ENCODE results near the gene BLOC1S2.
A peak's percentile ranks its signal among the peaks of the same experiment; 100 is the strongest.
"Not testable (repeated sequence)": the region's sequence is repeated elsewhere in the genome, so short reads cannot be mapped to it uniquely, and the experiment has no call there.

The BLOC1S2 gene

DNA sequence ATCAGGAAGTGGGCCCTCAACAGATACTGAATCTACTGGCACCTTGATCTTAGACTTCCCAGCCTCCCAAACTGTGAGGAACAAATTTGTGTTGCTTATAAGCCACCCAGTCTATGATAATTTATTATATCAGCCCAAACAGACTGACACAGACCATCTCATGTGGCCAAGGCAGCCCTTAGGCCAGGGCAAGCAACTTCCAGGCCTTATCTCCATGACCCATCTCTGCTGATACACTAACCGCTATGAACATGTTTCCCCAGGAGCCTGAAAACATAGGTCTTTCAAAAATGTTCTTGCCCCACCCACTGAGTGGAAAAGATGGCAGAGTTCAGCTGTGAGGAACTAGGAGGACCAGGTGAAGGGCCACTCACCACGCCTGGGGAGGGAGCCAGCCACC is 3.2 kb upstream of the BLOC1S2 start:
- peak; percentile 74 for DNase-seq

DNA sequence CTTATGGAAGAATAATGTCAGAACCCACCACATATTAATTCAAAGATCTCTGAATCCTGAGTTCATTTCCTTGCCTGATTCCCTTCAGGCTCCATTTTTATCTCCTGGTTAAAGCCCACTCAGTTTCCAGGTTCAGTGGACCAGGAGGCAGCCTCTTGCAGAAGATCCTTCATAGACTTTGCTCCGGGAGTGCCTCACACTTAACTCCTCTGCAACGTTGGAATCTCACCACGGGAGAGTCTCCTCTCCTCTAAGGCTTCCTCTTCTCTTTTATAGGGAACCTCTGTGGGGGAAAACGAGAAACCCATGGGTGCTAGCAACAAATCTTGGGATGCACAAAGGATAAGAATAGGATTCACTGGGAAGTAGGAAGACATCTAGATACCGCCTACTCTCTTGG is 1.7 kb upstream of the BLOC1S2 start:
- no peak for DNase-seq

DNA sequence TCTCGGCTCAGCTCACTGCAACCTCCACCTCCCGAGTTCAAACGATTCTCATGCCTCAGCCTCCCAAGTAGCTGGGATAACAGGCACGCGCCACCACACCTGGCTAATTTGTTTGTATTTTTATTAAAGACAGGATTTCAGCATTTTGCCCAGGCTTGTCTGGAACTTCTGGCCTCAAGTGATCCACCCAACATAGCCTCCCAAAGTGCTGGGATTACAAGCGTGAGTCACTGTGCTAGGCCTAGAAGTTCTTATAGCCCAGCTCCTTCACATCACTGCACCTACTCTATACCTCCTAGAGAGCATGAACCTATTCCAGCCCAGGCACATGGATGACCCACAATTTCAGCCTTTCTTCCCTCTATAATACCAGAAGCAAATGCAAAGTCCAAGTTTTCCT is 1.3 kb upstream of the BLOC1S2 start:
- DNase-seq: no peak

DNA sequence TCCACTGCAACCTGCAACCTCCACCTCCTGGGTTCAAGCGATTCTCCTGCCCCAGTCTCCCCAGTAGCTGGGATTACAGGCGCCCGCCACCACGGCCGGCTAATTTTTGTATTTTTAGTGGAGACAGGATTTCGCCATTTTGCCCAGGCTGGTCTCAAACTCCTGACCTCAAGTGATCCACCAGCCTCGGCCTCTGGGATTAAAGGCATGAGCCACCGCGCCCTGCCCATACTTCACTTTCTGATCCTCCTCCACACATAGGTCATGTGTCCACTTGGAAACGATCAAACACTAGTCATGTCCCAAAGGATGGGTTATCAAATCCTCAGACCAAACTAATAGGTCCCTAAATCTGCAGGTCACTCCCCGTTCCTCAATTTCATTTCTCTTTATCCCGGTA is 1.2 kb downstream of the BLOC1S2 start:
- DNase-seq: not testable (repeated sequence)

DNA sequence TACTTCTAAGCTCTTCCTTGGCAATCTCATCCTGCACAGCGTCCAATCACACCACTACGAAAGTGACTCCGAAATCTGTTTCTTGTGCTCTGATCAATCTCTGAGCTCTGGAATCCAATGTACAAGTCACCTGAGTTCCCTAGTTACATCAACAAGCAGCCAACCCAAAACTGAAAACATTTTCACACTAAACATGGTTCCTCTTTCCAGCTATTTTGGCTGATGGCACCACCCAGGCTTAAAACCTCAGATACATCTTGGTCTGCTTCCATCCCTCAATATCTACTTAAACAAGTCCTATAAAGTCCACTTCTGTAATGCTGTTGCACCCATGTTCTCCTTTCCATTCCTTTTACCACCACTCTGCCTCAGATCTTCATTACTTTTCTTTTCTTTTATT is 3.6 kb downstream of the BLOC1S2 start:
- no peak for DNase-seq

DNA sequence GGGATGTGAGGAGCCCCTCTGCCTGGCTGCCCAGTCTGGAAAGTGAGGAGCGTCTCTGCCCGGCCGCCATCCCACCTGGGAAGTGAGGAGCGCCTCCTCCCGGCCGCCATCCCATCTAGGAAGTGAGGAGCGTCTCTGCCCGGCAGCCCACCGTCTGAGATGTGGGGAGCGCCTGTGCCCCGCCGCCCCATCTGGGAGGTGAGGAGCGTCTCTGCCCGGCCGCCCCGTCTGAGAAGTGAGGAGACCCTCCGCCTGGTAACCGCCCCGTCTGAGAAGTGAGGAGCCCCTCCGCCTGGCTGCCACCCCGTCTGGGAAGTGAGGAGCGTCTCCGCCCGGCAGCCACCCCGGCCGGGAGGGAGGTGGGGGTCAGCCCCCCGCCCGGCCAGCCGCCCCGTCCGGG is 9.5 kb downstream of the BLOC1S2 start:
- DNase-seq: not testable (repeated sequence)

DNA sequence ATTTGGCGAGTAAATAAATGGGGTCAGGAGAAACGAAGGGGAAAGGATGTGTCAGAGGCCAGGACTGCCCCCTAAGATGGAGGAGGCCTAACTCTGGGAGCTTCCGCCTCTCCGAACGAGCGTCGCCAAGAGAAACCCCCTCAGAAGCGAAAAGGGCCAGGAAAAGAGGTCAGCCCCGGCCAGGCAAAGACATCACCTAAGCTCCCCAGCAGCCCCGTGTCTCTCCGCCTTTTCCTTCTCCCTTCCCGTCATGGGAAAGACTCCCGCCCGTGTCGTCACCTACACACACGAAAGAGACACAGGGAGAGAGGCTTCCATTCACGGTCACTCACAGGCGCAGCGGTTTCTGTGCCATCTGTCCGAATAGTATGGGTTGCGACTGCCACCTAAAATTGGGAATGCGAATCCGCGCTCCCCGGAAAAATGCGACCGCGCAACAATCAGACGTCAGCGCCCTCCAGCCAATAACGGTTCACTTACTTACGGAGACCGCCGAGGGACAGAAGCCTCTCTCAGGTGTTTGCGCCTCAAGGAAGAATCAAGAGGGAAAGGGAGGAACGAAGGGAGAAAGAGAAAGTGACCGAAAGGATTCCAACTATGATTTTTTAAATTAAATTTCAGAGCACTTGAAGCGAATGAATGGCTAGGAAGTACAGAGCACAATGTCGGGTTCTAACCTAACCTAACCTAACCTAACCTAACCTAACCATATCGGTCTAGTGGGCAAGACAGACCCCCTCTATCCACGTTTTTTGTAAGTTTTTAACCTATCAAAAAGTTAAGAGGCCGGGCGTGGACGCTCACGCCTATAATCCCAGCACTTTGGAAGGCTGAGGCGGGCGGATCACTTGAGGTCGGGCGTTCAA is 19.0 kb downstream of the BLOC1S2 start, which contains the start of gene CWF19L1:
Gene CWF19L1 (minus strand): TSS at position 400 of the 866 bp plus-strand sequence. CDS start 45 bp downstream, at position 355.
- peak; percentile 92 for DNase-seq

DNA sequence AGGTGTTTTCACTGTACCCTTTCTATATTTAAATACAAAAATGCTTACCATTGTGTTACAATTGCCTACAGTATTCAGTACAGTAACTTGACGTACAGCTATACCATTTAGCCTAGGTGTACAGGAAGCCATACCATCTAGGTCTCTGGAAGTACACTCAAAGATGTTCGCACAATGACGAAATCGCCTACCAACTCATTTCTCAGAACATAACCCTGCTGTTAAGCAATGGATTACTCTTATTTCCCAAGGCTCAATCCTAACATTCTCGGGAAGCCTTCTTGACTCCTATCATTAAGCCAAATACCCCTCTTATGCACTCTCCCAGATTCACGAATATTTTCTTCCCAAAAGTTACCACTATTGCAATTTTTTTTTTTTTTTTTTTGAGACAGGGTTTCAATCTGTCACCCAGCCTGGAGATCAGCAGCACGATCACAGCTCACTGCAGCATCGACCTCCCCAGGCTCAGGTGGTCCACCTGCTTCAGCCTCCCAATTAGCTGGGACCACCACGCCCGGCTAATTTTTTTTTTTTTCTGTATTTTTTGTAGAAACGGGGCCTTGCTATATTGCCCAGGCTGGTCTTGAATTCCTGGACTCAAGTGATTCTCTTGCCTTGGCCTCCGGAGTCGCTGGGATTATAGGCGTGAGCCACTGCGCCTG is 20.5 kb downstream of the BLOC1S2 start:
- no peak for DNase-seq

DNA sequence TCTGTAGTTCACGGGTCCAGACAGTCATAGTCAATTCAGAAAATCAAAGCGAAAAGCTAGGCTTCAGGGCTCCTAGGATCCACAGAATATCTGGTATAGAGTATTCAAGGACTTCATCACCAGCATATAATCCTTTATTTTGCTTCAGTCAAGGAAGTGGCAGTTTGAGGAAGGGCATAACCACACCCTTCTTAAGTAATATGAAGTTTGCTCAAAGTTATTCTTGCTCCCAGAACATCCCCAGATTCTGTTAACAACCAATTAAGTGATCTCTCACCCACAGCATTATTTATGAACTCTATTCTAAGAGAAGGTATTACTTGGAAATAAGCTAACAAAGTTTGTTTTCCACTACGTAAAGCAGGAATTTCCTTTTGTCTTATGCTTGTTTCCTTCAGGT is 32.3 kb downstream of the BLOC1S2 start:
- no peak for DNase-seq

DNA sequence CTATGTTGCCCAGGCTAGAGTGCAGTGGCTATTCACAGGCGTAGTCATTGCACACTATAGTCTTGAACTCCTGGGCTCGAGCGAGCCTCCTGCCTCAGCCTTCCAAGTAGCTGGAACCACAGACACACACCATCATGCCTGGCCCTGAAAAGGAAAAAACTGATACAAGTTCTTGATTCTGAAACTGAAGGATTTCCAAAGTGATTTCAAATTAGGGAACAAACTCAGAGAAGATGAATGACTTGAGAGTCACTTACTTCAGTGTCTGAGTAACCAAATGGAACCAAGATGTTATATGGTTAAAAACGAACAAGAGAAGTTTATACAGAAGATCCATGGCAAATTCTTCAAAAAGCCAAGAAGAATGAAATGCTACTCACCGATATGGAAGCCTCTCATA is 33.4 kb downstream of the BLOC1S2 start:
- no peak for DNase-seq

DNA sequence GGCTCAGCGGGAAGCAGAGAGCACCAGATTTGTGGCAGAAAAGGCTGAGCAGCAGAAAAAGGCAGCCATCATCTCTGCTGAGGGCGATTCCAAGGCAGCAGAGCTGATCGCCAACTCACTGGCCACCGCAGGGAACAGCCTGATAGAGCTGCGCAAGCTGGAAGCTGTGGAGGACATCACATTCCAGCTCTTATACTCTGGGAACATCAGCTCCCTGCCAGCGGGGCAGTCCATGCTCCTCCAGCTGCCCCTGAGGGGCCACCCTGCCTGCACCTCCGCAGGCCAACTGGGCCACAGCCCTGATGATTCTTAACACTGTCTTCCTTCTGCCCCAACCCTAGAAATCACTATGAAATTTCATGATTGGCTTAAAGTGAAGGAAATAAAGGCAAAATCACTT is 37.7 kb downstream of the BLOC1S2 start:
- no peak for DNase-seq

DNA sequence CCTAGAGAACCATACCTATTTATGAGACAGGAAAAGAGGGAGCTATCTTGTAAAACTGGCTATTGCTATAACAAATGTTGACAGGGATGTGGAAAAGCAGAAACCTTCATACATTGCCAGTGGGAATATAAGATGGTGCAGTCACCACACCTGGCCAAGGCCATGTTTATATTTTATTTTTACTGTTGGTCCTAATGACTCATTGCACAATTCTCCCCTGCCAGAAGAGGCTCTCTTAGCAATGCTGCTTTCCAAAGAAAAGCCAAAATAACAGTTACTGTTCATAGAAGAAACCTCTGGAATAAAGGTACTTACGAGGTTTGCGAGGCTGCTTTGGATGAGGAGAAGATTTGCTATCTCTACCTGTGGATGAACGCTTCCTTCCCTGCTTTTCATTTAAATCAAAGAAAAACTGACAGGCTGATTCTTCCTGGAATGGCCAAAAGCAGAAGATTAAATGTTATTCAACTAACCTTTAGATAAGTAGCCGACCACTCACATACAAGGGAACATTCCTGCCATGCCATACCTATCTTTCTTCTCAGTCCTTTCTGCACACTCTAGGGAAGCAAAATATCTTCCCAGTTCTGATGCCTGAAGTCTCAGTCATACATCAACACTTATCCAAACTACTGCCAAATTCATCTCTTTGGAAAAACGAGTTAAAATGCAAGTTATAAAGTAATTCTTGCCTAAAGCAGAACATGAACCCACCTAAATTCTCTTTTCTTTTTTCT is 40.8 kb downstream of the BLOC1S2 start:
- DNase-seq: no peak

DNA sequence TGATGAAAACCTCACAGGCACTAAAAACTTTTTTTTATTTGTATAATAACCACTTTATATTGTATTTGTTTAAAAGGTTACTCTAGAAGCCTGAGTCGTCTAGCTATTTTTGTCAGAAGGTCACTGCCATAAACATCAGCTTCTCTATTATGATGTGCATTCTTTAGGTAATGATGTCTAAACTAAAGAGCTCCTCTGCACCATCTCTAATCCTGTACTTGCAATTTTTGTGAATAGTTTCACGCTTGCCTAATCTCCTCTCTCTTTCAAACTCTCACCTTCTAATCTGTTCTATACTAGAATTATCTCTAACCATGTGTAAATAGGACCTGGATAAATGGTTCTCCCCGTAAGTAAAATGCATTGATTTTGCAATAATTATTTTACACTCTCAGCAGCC is 46.6 kb downstream of the BLOC1S2 start:
- no peak for DNase-seq

DNA sequence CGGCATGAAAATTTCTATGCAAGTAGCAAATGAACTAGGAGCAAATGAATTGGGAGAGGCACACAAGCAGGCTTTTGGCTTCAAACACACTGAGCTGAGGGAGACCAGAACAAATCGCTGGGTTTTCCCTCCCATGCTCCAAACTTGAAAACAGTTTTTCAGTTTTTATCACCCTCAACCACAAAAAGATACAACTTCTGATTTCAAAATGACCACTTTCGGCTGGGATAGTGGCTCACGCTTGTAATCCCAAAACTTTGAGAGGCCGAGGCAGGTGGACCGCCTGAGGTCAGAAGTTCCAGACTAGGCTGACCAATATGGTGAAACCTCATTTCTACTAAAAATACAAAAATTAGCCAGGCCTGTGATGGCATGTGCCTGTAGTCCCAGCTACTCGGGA is 48.1 kb downstream of the BLOC1S2 start:
- DNase-seq: no peak

DNA sequence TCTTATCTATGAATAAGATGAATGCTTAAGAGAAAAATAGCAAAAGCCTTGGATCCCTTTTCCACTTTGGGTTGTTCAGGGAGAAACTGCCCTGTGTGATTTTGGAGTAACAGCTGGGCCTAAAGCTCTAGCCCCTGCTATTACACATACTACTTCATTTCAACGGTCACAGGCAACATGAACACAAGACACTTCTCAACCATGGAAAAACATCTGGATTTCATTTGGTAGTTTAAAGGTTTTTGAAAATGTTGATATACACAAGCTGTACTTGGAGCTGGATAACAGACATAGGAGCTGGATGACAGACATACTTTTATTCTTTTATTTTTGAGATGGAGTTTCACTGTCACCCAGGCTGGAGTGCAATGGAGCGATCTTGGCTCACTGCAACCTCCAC is 54.4 kb downstream of the BLOC1S2 start:
- no peak for DNase-seq

DNA sequence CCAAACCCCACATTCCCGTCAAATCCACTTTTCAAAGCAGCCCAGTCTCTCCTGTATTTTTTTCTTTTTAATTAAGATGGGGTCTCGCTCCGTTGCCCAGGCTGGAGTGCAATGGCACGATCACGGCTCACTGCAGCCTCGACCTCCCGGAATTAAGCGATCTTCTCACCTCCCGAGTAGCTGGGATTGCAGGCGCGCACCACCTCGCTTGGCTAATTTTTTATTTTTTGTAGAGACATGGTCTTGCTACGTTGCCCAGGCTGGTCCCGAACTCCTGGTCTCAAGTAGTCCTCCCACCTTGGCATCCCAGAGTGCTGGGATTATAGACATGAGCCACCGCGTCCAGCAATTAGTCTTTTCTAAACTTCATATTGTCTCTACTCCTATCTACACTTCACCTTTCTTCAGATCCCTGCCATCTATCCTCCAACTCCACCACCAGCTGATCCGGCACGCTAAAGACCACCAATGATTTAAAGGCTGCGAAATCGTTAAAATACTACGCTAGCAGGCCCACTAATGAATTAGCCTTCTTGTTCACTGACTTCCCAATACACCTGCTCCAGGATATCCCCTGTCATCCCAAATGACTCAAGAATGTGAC is 56.6 kb downstream of the BLOC1S2 start:
- DNase-seq: no peak

DNA sequence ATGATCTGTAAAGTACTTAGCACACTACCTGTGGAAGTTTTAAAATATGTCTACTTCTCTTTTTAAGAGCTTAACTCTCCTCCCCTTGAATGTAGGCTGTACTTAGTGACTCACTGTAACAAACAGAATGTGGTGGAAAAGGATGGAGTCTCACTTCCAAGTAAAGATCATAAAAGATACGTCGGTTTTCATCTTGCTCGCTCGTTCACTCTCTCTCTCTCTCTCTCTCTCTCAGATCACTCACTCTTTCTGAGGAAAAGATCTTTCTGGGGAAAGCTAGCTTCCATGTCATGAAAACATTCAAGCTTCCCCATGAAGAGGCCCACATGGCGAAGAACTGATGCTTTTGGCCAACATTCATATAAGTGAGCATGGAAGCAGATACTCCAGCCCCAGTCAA is 62.6 kb downstream of the BLOC1S2 start:
- no peak for DNase-seq
